OCI-LY7 (cell line): ENCODE data around the gene ATP5F1C. TPM values are rescaled to one million over a fixed set of nuclear protein-coding genes. Genes with fewer than 3 reads are reported as not detected.

Experiments
- BruUV-seq: library from RNA; stranded (reverse); fragments of 400-500 nt; replicated peaks from 2 replicates; lab custom pipeline; 2021; lab: Mats Ljungman, UMichigan
- CTCF ChIA-PET: fragments of 300-600 bp; sonication (Branson Sonifier 250); formaldehyde crosslinking; loops from one replicate; lab custom pipeline; 2022; ENCODE audit warnings: antibody characterized with exemption; ENCODE audit not compliant: unreplicated experiment; lab: Charles Lee
- POLR2A ChIA-PET: fragments of 300-600 bp; sonication (Branson Sonifier 250); formaldehyde crosslinking; loops from one replicate; lab custom pipeline; 2022; ENCODE audit warnings: antibody characterized with exemption; lab: Charles Lee
- DNase-seq: peaks from one replicate; pipeline ENCODE4 v3.0.0-alpha.2; 2015; ENCODE audit warnings: low spot score
- H2AFZ ChIP-seq: fragments of 200-600 bp; sonication (generic), shearing (Covaris generic); 2 replicates; pipeline ENCODE4 v1.6.1; 2014; ENCODE audit warnings: mild to moderate bottlenecking, antibody characterized with exemption, low read length, moderate library complexity
- H3K27ac ChIP-seq: fragments of 200-600 bp; sonication (generic); 2 replicates; pipeline ENCODE4 v1.5.1; 2014; ENCODE audit warnings: mixed run types, low read depth, mild to moderate bottlenecking, moderate library complexity, low read length, inconsistent platforms; ENCODE audit not compliant: poor library complexity, severe bottlenecking
- H3K36me3 ChIP-seq: fragments of 200-600 bp; sonication (generic); 2 replicates; pipeline ENCODE4 v1.6.1; 2014; ENCODE audit warnings: mild to moderate bottlenecking, antibody characterized with exemption, low read length, moderate library complexity, mixed read lengths; ENCODE audit not compliant: insufficient read depth
- H3K4me1 ChIP-seq: fragments of 200-600 bp; sonication (generic); 2 replicates; pipeline ENCODE4 v1.5.1; 2014; ENCODE audit warnings: mild to moderate bottlenecking, low read length; ENCODE audit not compliant: insufficient read depth, poor library complexity, severe bottlenecking
- H3K4me2 ChIP-seq: fragments of 200-600 bp; sonication (generic); 2 replicates; pipeline ENCODE4 v1.6.1; 2014; ENCODE audit warnings: mild to moderate bottlenecking, low read length
- H3K4me3 ChIP-seq: fragments of 200-600 bp; sonication (generic); 2 replicates; pipeline ENCODE4 v1.5.1; 2014; ENCODE audit warnings: mild to moderate bottlenecking, low read depth, low read length; ENCODE audit not compliant: poor library complexity, severe bottlenecking
- H3K79me2 ChIP-seq: fragments of 200-600 bp; sonication (generic); 2 replicates; pipeline ENCODE4 v1.6.1; 2016; ENCODE audit warnings: low read depth, mild to moderate bottlenecking, low read length, moderate library complexity, mixed read lengths; ENCODE audit not compliant: insufficient read depth
- H3K9me2 ChIP-seq: fragments of 200-600 bp; sonication (generic); 2 replicates; pipeline ENCODE4 v1.6.1; 2016; ENCODE audit warnings: mild to moderate bottlenecking, low read length, mixed read lengths; ENCODE audit not compliant: insufficient read depth
- H3K9me3 ChIP-seq: fragments of 200-600 bp; sonication (generic); 2 replicates; pipeline ENCODE4 v1.6.1; 2014; ENCODE audit warnings: mild to moderate bottlenecking, mixed run types, low read length, mixed read lengths
- H4K20me1 ChIP-seq: fragments of 200-600 bp; sonication (generic); 2 replicates; pipeline ENCODE4 v1.6.1; 2014; ENCODE audit warnings: mild to moderate bottlenecking, antibody characterized with exemption, low read length, moderate library complexity, mixed read lengths; ENCODE audit not compliant: insufficient read depth
- CTCF ChIP-seq: fragments of 200-600 bp; sonication (generic); conservative IDR thresholded peaks from 2 replicates; pipeline ENCODE4 v1.5.1; 2014; ENCODE audit warnings: mild to moderate bottlenecking, antibody characterized with exemption, low read length, moderate library complexity, mixed read lengths
- EZH2phosphoT487 ChIP-seq: fragments of 200-600 bp; sonication (generic); IDR thresholded peaks from 2 replicates; pipeline ENCODE4 v1.6.1; 2018; ENCODE audit warnings: low read depth, borderline replicate concordance, mild to moderate bottlenecking, mixed run types, antibody characterized with exemption, low read length, moderate library complexity, mixed read lengths
- intact Hi-C: fragments of 100-400 bp; cut with micrococcal nuclease; formaldehyde crosslinking; loops from one replicate; pipeline ENCODE4 v1.10.0; 2022; ENCODE audit not compliant: unreplicated experiment
- total RNA-seq, 2 experiments: library from RNA; depleted of rRNA in 1 of 2; stranded (reverse); fragments of >200 nt in 1 of 2; shearing (Covaris generic) in 1 of 2; gene quantifications; 2 replicates each; pipeline ENCODE4 v1.2.3, GENCODE V29; 2014 to 2022

The ATP5F1C gene
- total RNA-seq, 2 experiments from 2014 or later: 242 to 283 TPM

DNA sequence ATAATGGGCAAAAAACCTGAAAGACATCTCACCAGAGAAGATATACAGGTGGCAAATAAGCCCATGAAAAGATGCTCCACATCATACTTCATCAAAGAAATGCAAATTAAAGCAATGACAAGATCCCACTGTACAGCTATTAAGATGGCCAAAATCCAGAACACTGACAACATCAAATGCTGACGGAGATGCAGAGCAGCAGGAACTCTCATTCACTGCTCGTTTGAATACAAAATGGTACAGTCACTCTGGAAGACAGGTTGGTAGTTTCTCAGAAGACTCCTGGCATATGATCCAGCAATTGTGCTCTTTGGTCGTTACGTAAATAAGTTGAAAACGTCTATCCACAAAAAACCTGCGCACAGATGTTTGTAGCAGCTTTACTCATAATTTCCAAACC is 35.7 kb upstream of the ATP5F1C start:
- no peaks in the 10 kb centered on the region for H3K4me1 ChIP-seq
- no peak for DNase-seq
- TF ChIP-seq EZH2phosphoT487 (no peak), CTCF (no peak)
- H3K9me2 ChIP-seq: no peaks in the 10 kb centered on the region
- intact Hi-C loops: loop anchor here (10.0 kb wide), 1 partner anchor 213 kb away; no protein-coding TSS in a partner anchor
- no TSS peak for BruUV-seq
- H3K79me2 ChIP-seq: no peaks in the 10 kb centered on the region
- H3K36me3 ChIP-seq: peaks cover 52% of the 10 kb centered on the region
- H3K4me3 ChIP-seq: no peak overlapping the region
- no peak overlapping the region for H3K4me2 ChIP-seq
- no peaks in the 10 kb centered on the region for H4K20me1 ChIP-seq
- H2AFZ ChIP-seq: no peak overlapping the region
- ChIA-PET POLR2A (interaction anchor here (1.2 kb wide), 1 partner anchor 14 kb away, joined by 4 read pairs; no protein-coding TSS in a partner anchor), CTCF (interaction anchor here (0.8 kb wide), 1 partner anchor 227 kb away, joined by 3 read pairs; no protein-coding TSS in a partner anchor)
- no peaks in the 10 kb centered on the region for H3K9me3 ChIP-seq
- H3K27ac ChIP-seq: no peak overlapping the region

- H3K4me1 ChIP-seq: no peaks in the 10 kb centered on the region
- intact Hi-C loops: loop anchor here (10.0 kb wide), 1 partner anchor 210 kb away; no protein-coding TSS in a partner anchor
- no peak overlapping the region for H3K27ac ChIP-seq
- no peak for DNase-seq
- TF ChIP-seq EZH2phosphoT487 (no peak), CTCF (no peak)
- no peaks in the 10 kb centered on the region for H3K9me3 ChIP-seq
- ChIA-PET CTCF (no interaction called here), POLR2A (no interaction called here)
- no peaks in the 10 kb centered on the region for H3K9me2 ChIP-seq
- H3K4me2 ChIP-seq: no peak overlapping the region
- H3K4me3 ChIP-seq: no peak overlapping the region
- no peaks in the 10 kb centered on the region for H3K79me2 ChIP-seq
- H3K36me3 ChIP-seq: peaks cover 77% of the 10 kb centered on the region
- no peak overlapping the region for H2AFZ ChIP-seq
- BruUV-seq: no TSS peak
- H4K20me1 ChIP-seq: no peaks in the 10 kb centered on the region
Observed at GRCh38 chr10:7755103-7755502, 32.9 kb upstream of the ATP5F1C start.

DNA sequence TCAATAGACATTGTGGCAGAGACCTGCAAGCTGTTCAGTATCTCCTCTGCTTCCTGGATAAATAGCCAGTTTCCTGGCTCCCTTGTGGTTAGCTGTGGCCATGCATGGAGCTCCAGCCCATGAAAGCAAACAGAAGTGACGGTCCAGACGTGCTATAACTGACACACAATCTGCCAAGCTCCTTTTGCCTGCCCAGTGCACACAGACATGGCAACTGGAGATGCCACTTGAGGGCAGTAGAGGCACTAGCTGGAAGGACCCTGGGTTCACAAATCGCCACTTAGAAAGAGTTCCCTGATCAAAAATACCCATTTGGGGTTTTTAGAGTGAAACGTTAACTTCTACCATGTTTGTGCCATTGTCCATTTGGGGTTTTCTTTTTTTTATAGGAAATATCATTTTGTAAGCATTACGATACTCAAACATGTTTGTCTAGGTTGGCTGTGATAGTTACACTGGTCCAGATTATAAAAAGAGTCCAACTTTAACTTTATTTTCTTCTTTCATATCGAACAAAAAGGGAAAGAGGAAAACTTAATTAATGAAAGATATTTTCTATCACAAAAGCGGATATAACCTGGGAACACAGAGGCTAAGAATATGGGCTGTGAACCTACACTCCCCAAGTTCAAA is 31.5 kb upstream of the ATP5F1C start:
- peaks cover 81% of the 10 kb centered on the region for H3K36me3 ChIP-seq
- no TSS peak for BruUV-seq
- POLR2A ChIA-PET: interaction anchor here (0.9 kb wide), 1 partner anchor 32 kb away, joined by 3 read pairs; the partner anchor contains the start of gene ATP5F1C
- no peak overlapping the region for H2AFZ ChIP-seq
- no peak overlapping the region for H3K4me2 ChIP-seq
- no peaks in the 10 kb centered on the region for H3K9me2 ChIP-seq
- CTCF ChIA-PET: no interaction called here
- no peak overlapping the region for H3K4me3 ChIP-seq
- no peaks in the 10 kb centered on the region for H4K20me1 ChIP-seq
- intact Hi-C loops: loop anchor here (10.0 kb wide), 1 partner anchor 208 kb away; no protein-coding TSS in a partner anchor
- H3K79me2 ChIP-seq: no peaks in the 10 kb centered on the region
- DNase-seq: peak; percentile 41
- H3K9me3 ChIP-seq: no peaks in the 10 kb centered on the region
- TF ChIP-seq CTCF: peak; percentile 82
- TF ChIP-seq EZH2phosphoT487: no peak
- no peak overlapping the region for H3K27ac ChIP-seq
- H3K4me1 ChIP-seq: no peaks in the 10 kb centered on the region
